SK-N-SH (cell line): ENCODE measurements around the gene HARS2. TPM values are rescaled to one million over a fixed set of nuclear protein-coding genes. Genes with fewer than 3 reads are reported as not detected.

Experiments
- CTCF ChIA-PET: fragments of 300-600, 350-600 bp; formaldehyde crosslinking; extraction: SDS; loops from one replicate; lab custom pipeline; 2021; lab: Yijun Ruan, JAX
- POLR2A ChIA-PET: fragments of 350-600 bp; sonication (Branson Sonifier 250); formaldehyde crosslinking; extraction: SDS; loops from one replicate; lab custom pipeline; 2020; ENCODE audit warnings: antibody characterized with exemption, inconsistent platforms; lab: Yijun Ruan, JAX
- DNase-seq: peaks from one replicate; pipeline ENCODE4 v3.0.0; 2012
- H2AFZ ChIP-seq: fragments of 200-600 bp; sonication (generic); 2 replicates; pipeline ENCODE4 v1.8.1; 2016; ENCODE audit warnings: antibody characterized with exemption, mild to moderate bottlenecking, low read depth
- H3F3A ChIP-seq: fragments of 200-600 bp; sonication (generic); replicated peaks from 2 replicates; pipeline ENCODE3; 2016; ENCODE audit warnings: antibody characterized with exemption, mild to moderate bottlenecking; ENCODE audit not compliant: insufficient read depth
- H3K27ac ChIP-seq, 2 experiments: fragments of 200-500 bp in 1 of 2; fragments of 200-600 bp in 1 of 2; sonication (Bioruptor generic) in 1 of 2; sonication (generic), shearing (Covaris generic) in 1 of 2; 2 replicates each; pipeline versions ENCODE4 v1.5.1 to v1.6.1; 2014 to 2016; ENCODE audit warnings: low read depth in 2 of 2, inconsistent platforms in 1 of 2, low read length in 1 of 2, mild to moderate bottlenecking in 1 of 2, mixed read lengths in 1 of 2
- H3K27me3 ChIP-seq: fragments of 200-600 bp; sonication (generic), shearing (Covaris generic); 2 replicates; pipeline ENCODE4 v1.6.1; 2016; ENCODE audit warnings: mixed run types; ENCODE audit not compliant: insufficient read depth
- H3K36me3 ChIP-seq, 2 experiments: fragments of 200-500 bp in 1 of 2; fragments of 200-600 bp in 1 of 2; sonication (Bioruptor generic) in 1 of 2; sonication (generic) in 1 of 2; replicated peaks in 1 of 2; 2 replicates each; pipeline versions ENCODE3 to v1.5.1; 2014 to 2016; ENCODE audit warnings: low read length in 1 of 2, mild to moderate bottlenecking in 1 of 2; ENCODE audit not compliant: insufficient read depth in 2 of 2, control insufficient read depth in 1 of 2
- H3K4me1 ChIP-seq, 2 experiments: fragments of 200-500 bp in 1 of 2; fragments of 200-600 bp in 1 of 2; sonication (Bioruptor generic) in 1 of 2; sonication (generic), shearing (Covaris generic) in 1 of 2; 2 replicates each; pipeline versions ENCODE4 v1.5.1 to v1.6.1; 2014 to 2016; ENCODE audit warnings: low read depth in 1 of 2, low read length in 1 of 2, mixed run types in 1 of 2; ENCODE audit not compliant: insufficient read depth in 2 of 2, control insufficient read depth in 1 of 2
- H3K4me2 ChIP-seq: fragments of 200-600 bp; sonication (generic), shearing (Covaris generic); 2 replicates; pipeline ENCODE4 v1.6.1; 2017; ENCODE audit warnings: mixed run types
- H3K4me3 ChIP-seq, 2 experiments: fragments of 200-500 bp in 1 of 2; fragments of 200-600 bp in 1 of 2; sonication (Bioruptor generic) in 1 of 2; sonication (generic), shearing (Covaris generic) in 1 of 2; 2 replicates each; pipeline versions ENCODE4 v1.5.1 to v1.8.1; 2014 to 2016; ENCODE audit warnings: low read depth in 2 of 2, inconsistent platforms in 1 of 2, low read length in 1 of 2, mild to moderate bottlenecking in 1 of 2, mixed read lengths in 1 of 2, moderate library complexity in 1 of 2
- H3K79me2 ChIP-seq: fragments of 200-600 bp; sonication (generic); 2 replicates; pipeline ENCODE4 v1.8.1; 2017; ENCODE audit warnings: mild to moderate bottlenecking; ENCODE audit not compliant: insufficient read depth
- H3K9ac ChIP-seq: fragments of 200-600 bp; sonication (generic); 2 replicates; pipeline ENCODE4 v1.6.1; 2017; ENCODE audit warnings: mixed run types
- H3K9me2 ChIP-seq: fragments of 200-600 bp; sonication (generic); 2 replicates; pipeline ENCODE4 v1.6.1; 2017; ENCODE audit warnings: mixed run types
- H3K9me3 ChIP-seq: fragments of 200-600 bp; sonication (generic); 2 replicates; pipeline ENCODE4 v1.6.1; 2017; ENCODE audit warnings: mixed run types, mild to moderate bottlenecking, moderate library complexity
- H4K20me1 ChIP-seq: fragments of 200-600 bp; sonication (generic); 2 replicates; pipeline ENCODE4 v1.6.1; 2017; ENCODE audit warnings: mild to moderate bottlenecking, mixed run types; ENCODE audit not compliant: insufficient read depth
- CHD2 ChIP-seq: fragments of 150-350 bp; IDR thresholded peaks from 2 replicates; pipeline ENCODE4 v1.6.1; 2018; ENCODE audit warnings: low read length; ENCODE audit not compliant: partially characterized antibody
- CTCF ChIP-seq: fragments of 200-600 bp; sonication (generic); IDR thresholded peaks from 2 replicates; pipeline ENCODE4 v1.6.1; 2017; ENCODE audit warnings: antibody characterized with exemption, mild to moderate bottlenecking, moderate library complexity
- ELF1 ChIP-seq: IDR thresholded peaks from 2 replicates; pipeline ENCODE4 v1.4.0; 2012
- EP300 ChIP-seq, 2 experiments: IDR thresholded peaks; 2 replicates each; pipeline versions ENCODE4 v1.4.0 to v1.6.1; 2012; ENCODE audit warnings: borderline replicate concordance in 1 of 2, low read depth in 1 of 2, low read length in 1 of 2
- FOSL2 ChIP-seq: IDR thresholded peaks from 2 replicates; pipeline ENCODE4 v1.4.0; 2012; ENCODE audit warnings: low read depth, mild to moderate bottlenecking, moderate library complexity, borderline replicate concordance
- FOXM1 ChIP-seq: IDR thresholded peaks from 2 replicates; pipeline ENCODE4 v1.4.0; 2012; ENCODE audit warnings: low read depth, mild to moderate bottlenecking
- GABPA ChIP-seq: IDR thresholded peaks from 2 replicates; pipeline ENCODE4 v1.4.0; 2012; ENCODE audit warnings: low read depth, mild to moderate bottlenecking
- IRF3 ChIP-seq: fragments of 150-350 bp; IDR thresholded peaks from 2 replicates; pipeline ENCODE4 v1.6.1; 2016; ENCODE audit warnings: mild to moderate bottlenecking, low read depth, low read length
- JUND ChIP-seq: IDR thresholded peaks from 2 replicates; pipeline ENCODE4 v1.4.0; 2012
- MAX ChIP-seq: IDR thresholded peaks from 2 replicates; pipeline ENCODE4 v1.4.0; 2012; ENCODE audit warnings: low read depth
- NFIC ChIP-seq: IDR thresholded peaks from 2 replicates; pipeline ENCODE4 v1.4.0; 2012; ENCODE audit warnings: borderline replicate concordance
- NRF1 ChIP-seq: IDR thresholded peaks from 2 replicates; pipeline ENCODE4 v1.6.1; 2012; ENCODE audit warnings: low read depth, mild to moderate bottlenecking, low read length
- POLR2AphosphoS5 ChIP-seq: IDR thresholded peaks from 2 replicates; pipeline ENCODE4 v1.6.1; 2012; ENCODE audit warnings: low read depth, low read length
- RCOR1 ChIP-seq: fragments of 150-350 bp; IDR thresholded peaks from 2 replicates; pipeline ENCODE4 v1.6.1; 2017; ENCODE audit warnings: antibody characterized with exemption, low read length
- RFX5 ChIP-seq: IDR thresholded peaks from 2 replicates; pipeline ENCODE4 v1.6.1; 2012; ENCODE audit warnings: mild to moderate bottlenecking, improper control_type of control experiment, low read length
- SIN3A ChIP-seq: IDR thresholded peaks from 2 replicates; pipeline ENCODE4 v1.6.1; 2012; ENCODE audit warnings: low read depth, mild to moderate bottlenecking, low read length, moderate library complexity, borderline replicate concordance
- SMC3 ChIP-seq: IDR thresholded peaks from 2 replicates; pipeline ENCODE4 v1.6.1; 2012; ENCODE audit warnings: low read depth, low read length, improper control_type of control experiment
- TAF1 ChIP-seq: IDR thresholded peaks from 2 replicates; pipeline ENCODE4 v1.6.1; 2012; ENCODE audit warnings: low read depth, mild to moderate bottlenecking, low read length, moderate library complexity, borderline replicate concordance
- TCF12 ChIP-seq: IDR thresholded peaks from 2 replicates; pipeline ENCODE4 v1.4.0; 2012
- TEAD4 ChIP-seq: IDR thresholded peaks from 2 replicates; pipeline ENCODE4 v1.4.0; 2012; ENCODE audit warnings: mild to moderate bottlenecking, borderline replicate concordance; ENCODE audit not compliant: insufficient read depth
- USF1 ChIP-seq: IDR thresholded peaks from 2 replicates; pipeline ENCODE4 v1.4.0; 2012; ENCODE audit warnings: low read depth, borderline replicate concordance
- USF2 ChIP-seq: fragments of 150-350 bp; IDR thresholded peaks from 2 replicates; pipeline ENCODE4 v1.6.1; 2017; ENCODE audit warnings: antibody characterized with exemption, low read length, low read depth, borderline replicate concordance
- YY1 ChIP-seq: IDR thresholded peaks from 2 replicates; pipeline ENCODE4 v1.4.0; 2012; ENCODE audit warnings: low read depth, mild to moderate bottlenecking
- ZBTB33 ChIP-seq: IDR thresholded peaks from 2 replicates; pipeline ENCODE4 v1.4.0; 2012; ENCODE audit warnings: low read depth, borderline replicate concordance
- WGBS: methylation state at CpG from one replicate; pipeline ENCODE4 v1.1.6; 2017; ENCODE audit warnings: low lambda C conversion rate; 5-methylcytosine and 5-hydroxymethylcytosine counted together
- polyA plus RNA-seq, 3 experiments: library from polyadenylated mRNA; depleted of rRNA; stranded (reverse); fragments of >200 nt; gene quantifications; 2 replicates each; pipeline ENCODE4 v1.2.3, GENCODE V29; 2012

The HARS2 gene
- polyA plus RNA-seq, 1 of the 3 experiments (the other 2 are of a cell fraction): 40.8 TPM

- TF ChIP-seq YY1 (no peak), TCF12 (no peak), CTCF (no peak), USF2 (no peak), CHD2 (no peak), MAX (no peak), JUND (no peak), SMC3 (no peak), NRF1 (no peak)
Observed at GRCh38 chr5:140664030-140664358, 27.3 kb upstream of the HARS2 start (continued).

- WGBS: 3% methylated on average over 21 of the region's 54 CpGs
- POLR2A ChIA-PET: interaction anchor here (0.6 to 3.1 kb wide), 7 partner anchors 9 to 990 kb away, joined by 3 to 14 read pairs (median 4); partner anchors contain the start of genes DND1, HARS1, HARS2 and IK
- H3K9me2 ChIP-seq: no peaks in the 10 kb centered on the region
- H3K79me2 ChIP-seq: peaks cover 41% of the 10 kb centered on the region
- H3K9me3 ChIP-seq: no peaks in the 10 kb centered on the region
- peak within 1 kb of the TSS; percentile 89 to 94 for H3K27ac ChIP-seq
- H3K27me3 ChIP-seq: no peaks in the 10 kb centered on the region
- H3K9ac ChIP-seq: peak within 1 kb of the TSS; percentile 85
- H3F3A ChIP-seq: peaks cover 27% of the 10 kb centered on the region
- H2AFZ ChIP-seq: peak within 1 kb of the TSS; percentile 82
- H3K36me3 ChIP-seq: peaks cover 47 to 65% of the 10 kb centered on the region in 2 experiments
- H3K4me2 ChIP-seq: peak within 1 kb of the TSS; percentile 71
- peak; percentile 96 for DNase-seq
- CTCF ChIA-PET: interaction anchor here (0.7 to 2.5 kb wide), 3 partner anchors 18 to 292 kb away, joined by 3 to 11 read pairs (median 10); partner anchors contain the start of genes IK and NDUFA2
- 0 out of 2 replicates have a peak, but pooled peaks cover 5% of the 10 kb centered on the region for H4K20me1 ChIP-seq
- H3K4me3 ChIP-seq: peak within 1 kb of the TSS; percentile 78 to 88
- H3K4me1 ChIP-seq: peaks cover 0 to 4% of the 10 kb centered on the region in 2 experiments; a peak in 2 of 4 replicates
- peak; percentile 38 for TF ChIP-seq CHD2
- TF ChIP-seq ZBTB33: 0 out of 2 replicates have a peak, but pooled peaks have one; percentile 5
- TF ChIP-seq FOXM1: no peak
- no peak for TF ChIP-seq EP300 (IDR thresholded peaks at IDR 0.05; ENCODE audit: borderline replicate concordance in 1 of 2, low read depth in 1 of 2, low read length in 1 of 2)
- no peak for TF ChIP-seq NFIC
- peak; percentile 90 for TF ChIP-seq GABPA
- no peak for TF ChIP-seq IRF3
- TF ChIP-seq SIN3A: peak; percentile 68
- TF ChIP-seq NRF1: peak; percentile 40; the same call in 1 of the 2 replicates
- TF ChIP-seq RCOR1: no peak
- peak; percentile 89 for TF ChIP-seq TAF1
- TF ChIP-seq YY1: 0 out of 2 replicates have a peak, but pooled peaks have one; percentile 45
- peak; percentile 91 for TF ChIP-seq ELF1
- TF ChIP-seq RFX5: no peak
- no peak for TF ChIP-seq USF1
- peak; percentile 97 for TF ChIP-seq POLR2AphosphoS5
- peak; percentile 62 for TF ChIP-seq MAX
- TF ChIP-seq TEAD4: no peak
- no peak for TF ChIP-seq FOSL2
Observed at GRCh38 chr5:140664359-140665119, 26.7 kb upstream of the HARS2 start, which contains the start of gene WDR55. TSS of gene WDR55 (plus strand) at chr5:140664904. CDS start at chr5:140664913, 9 bp downstream.
